Right ventricle myocardium inferior (tissue), 1 donor: ENCODE data around the gene SYNJ2. TPM values are rescaled to one million over a fixed set of nuclear protein-coding genes. Genes with fewer than 3 reads are reported as not detected.

ENCODE experiments used
- ATAC-seq: fragments of 200-7000 bp; cut with Tn5 transposase; one replicate; pipeline ENCODE4 v1.9.1; 2020; ENCODE audit warnings: mild to moderate bottlenecking, moderate library complexity
- DNase-seq: peaks from one replicate; pipeline ENCODE4 v3.0.0; 2021; ENCODE audit errors: missing footprints
- intact Hi-C: fragments of 100-400 bp; cut with DNase I; formaldehyde crosslinking; loops from one replicate; pipeline ENCODE4 v1.11.0; 2022
- total RNA-seq: library from RNA; stranded (reverse); fragmentation: NEBNext Ultra II Directional; extraction: Animal tissue kit (Norgen Biotek cat#: 25700); gene quantifications from one replicate; pipeline ENCODE4 v1.2.1, GENCODE V29; 2021
- donor health status: DM: no; HTN: yes; CAD: no; lungs with severe emphysema.

The SYNJ2 gene
- total RNA-seq, 1 donor from 2014 or later, result 15.0 TPM

DNA sequence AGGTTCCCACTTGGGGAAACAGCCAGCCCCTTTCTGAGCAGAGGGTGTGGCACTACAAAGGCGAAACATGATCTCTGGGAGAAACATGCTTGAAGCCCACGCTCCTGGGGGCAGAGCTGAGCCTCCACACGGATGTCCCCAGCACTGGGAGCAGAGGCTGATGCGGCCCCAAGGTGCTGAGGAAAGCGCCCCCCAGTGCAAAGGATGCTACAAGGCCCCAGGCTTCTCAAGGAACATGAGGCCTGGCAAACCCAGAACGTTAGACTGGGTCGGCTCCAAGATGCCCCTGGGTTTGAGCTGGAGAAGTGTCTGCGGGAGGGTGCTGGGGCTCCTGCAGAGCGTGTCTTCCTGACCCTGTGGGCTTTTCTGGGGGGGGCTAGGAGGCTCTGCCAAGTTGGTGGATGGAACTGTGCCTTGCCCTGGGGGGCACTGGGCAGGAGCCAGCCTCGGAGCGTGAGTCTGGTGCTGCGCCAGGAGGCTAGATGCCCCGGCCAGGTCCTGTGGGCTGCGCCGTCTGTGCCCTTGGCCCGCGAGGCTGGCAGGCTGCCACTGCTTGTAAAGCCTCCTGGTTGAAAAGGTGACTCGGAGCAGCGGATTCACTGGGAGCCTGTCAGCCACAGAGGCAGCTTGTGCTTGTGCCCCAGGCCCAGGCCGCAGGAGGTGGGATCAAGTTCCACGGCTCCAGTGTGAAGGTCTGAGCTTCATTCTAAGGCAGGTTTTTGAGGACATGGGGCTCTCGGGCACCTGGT, 8.1 kb downstream of the SYNJ2 start:
- intact Hi-C loops, result no loop called here
- ATAC-seq, result peak; percentile 77
- peak; percentile 83 for DNase-seq

DNA sequence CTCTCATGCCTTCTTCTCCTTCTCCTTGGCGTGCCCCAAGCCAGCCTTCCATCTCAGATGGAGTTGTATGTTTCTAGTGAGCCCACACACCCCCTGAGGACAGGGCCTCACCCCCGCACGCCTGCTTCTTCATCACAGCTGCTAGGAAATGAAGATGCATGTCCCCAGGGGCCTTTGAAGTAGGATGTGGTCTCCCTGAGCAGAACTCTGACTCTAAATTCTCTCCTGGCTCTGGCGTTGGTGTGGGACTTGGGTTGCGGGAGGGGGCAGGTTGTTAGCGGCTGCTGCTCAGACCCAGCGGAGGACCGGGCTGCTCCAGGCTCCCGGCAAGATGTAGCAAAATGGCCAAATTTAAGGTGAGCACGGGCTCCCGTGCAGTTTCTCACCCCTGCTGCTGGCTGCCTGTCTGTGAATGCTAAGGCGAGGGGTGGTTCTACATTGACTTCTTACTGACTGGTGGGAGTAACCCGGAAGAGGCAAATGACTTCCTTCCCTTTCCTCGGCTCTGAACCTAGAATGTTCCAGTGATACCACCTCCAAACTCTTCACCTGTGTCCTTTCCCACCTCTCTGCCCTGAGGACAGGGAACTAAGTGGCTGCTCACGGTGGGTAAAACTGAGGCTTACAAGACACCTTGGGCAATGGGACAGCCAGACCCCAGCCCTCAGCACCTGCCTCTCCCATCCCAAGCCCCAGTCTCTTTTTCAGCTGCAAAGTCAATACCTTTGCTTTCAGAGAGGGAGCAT, 8.8 kb downstream of the SYNJ2 start:
- intact Hi-C loops, result no loop called here
- DNase-seq, result no peak
- ATAC-seq, result no peak

- no peak for DNase-seq
- intact Hi-C loops, result no loop called here
Measured at GRCh38 chr6:157991067-157991432, 9.4 kb downstream of the SYNJ2 start.

GRCh38 chr6:157993076-157993475, 11.4 kb downstream of the SYNJ2 start:
- intact Hi-C loops, result no loop called here
- DNase-seq (no peak), ATAC-seq (no peak)

More at GRCh38 chr6:157991067-157991432, 9.4 kb downstream of the SYNJ2 start:
- no peak for ATAC-seq

- ATAC-seq, result no peak
- no peak for DNase-seq
- intact Hi-C loops, result no loop called here
Measured at GRCh38 chr6:157994125-157994795, 12.6 kb downstream of the SYNJ2 start.

GRCh38 chr6:157995458-157995857, 13.8 kb downstream of the SYNJ2 start:
- no peak for ATAC-seq
- intact Hi-C loops, result no loop called here
- DNase-seq, result no peak

DNA sequence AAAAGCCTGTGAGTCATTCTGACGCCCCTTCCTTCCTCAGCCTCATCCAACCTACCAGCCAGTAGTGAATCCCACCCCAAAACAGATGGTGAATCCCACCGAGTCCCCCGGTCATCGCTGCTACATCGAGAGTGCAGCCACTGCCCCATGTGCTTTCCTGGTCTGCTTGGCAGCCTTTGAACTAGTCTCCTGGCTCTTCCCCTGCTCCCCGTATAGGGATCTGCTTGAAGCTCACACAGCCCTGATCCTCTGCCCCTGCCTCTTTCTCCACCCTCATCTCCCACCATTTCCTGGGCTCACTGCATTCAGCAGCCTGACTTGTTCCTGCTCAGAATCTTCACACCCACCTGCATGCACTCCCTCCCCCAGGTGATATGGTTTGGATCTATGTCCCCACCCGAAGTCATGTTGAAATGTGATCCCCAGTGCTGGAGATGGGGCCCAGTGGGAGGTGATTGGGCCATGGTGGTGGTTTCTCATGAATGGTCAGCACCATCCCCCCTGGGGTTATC, 14.6 kb downstream of the SYNJ2 start:
- DNase-seq, result no peak
- intact Hi-C loops, result no loop called here
- ATAC-seq, result no peak

GRCh38 chr6:157996918-157997702, 15.4 kb downstream of the SYNJ2 start:
- no peak for ATAC-seq
- no peak for DNase-seq
- intact Hi-C loops, result no loop called here

DNA sequence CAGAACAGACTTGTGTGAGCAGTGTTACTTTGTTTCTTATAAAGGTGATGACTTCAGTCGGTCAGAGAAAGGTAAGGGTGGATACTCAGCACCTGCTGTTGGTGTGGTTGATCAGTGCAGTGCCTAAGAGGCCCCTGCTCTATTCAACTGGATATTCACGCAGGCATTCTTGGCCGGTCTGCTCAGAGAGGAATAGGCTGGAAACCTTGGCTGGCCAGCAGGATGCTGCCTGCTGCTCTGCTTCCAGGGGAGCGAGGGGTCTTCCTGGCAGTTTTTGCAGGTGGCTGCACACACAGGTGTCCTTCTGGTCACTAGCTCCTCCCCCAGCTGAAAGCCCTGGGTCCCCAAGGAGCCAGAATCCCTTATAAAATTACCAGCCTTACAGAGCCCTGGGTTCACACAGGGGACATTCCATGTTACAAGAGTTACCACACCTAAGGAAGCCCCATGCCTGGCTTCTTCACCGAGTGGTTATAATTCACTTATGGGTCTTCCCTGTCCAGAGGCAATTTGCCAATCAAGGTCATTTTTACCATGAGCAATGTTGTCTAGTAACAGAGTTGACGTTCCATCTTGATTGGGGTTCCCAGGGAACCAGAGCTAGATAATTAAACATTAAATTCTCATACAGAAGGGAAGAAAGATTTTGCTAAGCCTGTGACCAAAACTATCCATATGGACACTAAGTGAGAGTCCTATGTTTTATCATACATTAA, 16.4 kb downstream of the SYNJ2 start:
- no peak for ATAC-seq
- intact Hi-C loops, result no loop called here
- no peak for DNase-seq

- ATAC-seq (no peak), DNase-seq (no peak)
- intact Hi-C loops, result no loop called here
Measured at GRCh38 chr6:157998707-157999167, 17.1 kb downstream of the SYNJ2 start.

DNA sequence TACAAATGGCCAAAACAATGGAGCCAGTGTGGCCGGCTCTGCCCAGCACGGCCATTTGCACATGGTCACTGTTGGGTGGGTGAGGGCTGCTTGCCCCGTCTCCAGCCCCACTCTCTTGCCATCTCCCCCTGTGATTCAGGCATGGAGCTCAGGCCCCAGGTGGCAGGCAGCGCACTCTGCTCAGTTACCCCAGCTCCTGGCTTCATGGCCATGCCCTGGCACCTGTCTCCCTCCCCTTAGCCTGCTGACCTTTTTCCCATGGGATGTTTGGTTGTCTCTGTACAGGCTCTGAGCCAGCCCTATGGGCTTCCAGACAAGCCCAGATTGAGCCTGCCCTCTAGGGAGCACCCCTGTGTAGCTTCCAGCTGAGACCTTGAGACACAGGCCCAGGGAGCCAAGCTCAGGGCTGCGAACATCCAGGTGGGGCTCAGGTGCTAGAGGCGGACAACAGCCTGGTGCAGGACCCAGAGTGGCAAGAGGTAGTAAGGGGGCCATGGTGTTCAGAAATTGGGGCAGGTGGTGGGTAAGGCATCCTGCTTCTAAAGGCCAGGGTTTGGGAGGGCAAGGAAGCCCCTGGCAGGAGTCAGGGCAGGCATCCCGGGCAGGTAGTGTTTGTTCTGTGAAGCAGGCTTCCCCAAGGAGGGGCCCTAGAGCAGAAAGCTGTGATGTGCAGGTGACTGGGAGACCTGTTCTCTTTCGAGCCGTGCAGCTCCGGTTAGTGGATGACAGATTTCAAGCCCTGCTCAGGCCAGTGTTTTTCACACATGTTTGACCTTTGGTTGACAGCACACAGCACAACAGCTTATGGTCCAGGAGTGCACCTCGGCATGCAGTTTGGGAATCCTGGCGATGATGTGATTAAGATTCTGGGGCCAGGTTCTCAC, 17.7 kb downstream of the SYNJ2 start:
- intact Hi-C loops, result no loop called here
- ATAC-seq, result no peak
- no peak for DNase-seq

GRCh38 chr6:158000530-158001307, 19.1 kb downstream of the SYNJ2 start:
- intact Hi-C loops, result no loop called here
- DNase-seq (no peak), ATAC-seq (no peak)

DNA sequence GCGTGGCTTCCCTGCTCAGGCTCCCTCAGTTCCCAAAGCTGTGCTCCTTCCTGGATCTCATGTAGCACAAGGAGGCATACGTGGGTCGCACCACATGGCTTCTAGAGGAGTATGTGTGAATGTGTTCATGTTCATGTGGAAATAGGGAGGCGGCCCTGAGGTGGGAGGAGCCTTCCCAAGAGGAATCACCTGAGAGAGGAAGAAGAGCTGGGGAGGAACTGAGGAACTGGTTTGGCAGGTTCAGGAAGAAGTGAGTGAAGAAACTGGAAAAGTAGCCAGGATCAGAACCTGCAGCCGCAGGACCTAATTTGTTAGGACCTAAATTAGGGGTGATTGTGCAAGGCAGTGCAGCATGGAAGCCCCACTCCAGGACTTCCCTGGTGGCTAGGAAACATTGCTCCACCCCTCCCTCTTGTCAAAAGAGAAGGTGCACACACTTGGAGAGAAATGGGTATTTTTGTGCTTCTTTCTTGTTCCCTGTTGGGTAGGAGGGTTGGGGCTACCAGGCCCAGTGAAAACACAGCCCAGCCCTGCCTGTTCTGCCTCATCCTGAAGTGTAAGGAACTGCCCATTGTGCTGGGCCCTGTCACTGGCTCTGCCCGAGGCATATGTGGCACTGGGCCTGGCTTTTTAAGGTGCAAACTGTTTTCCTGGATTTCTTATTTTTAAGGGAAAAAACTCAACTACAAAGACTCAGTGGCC, 20.7 kb downstream of the SYNJ2 start:
- no peak for DNase-seq
- peak; percentile 3 for ATAC-seq
- intact Hi-C loops, result no loop called here

- ATAC-seq, result peak; percentile 82
- peak; percentile 77 for DNase-seq
- intact Hi-C loops, result no loop called here
Measured at GRCh38 chr6:158002951-158003853, 21.5 kb downstream of the SYNJ2 start.
